ENCODE data around the gene DYSF. TPM values are rescaled to one million over a fixed set of nuclear protein-coding genes. Genes with fewer than 3 reads are reported as not detected.

Gene DYSF
- total RNA-seq, 1 experiment from 2014 or later = 0.89 TPM

- H2AFZ ChIP-seq (ENCODE audit: low read depth, low read length, poor library complexity, severe bottlenecking) = no peak overlapping the region
- no peaks in the 10 kb centered on the region for H3K36me3 ChIP-seq (ENCODE audit: control insufficient read depth in 1 of 2, insufficient read depth in 2 of 2, low read length in 2 of 2)
- BruUV-seq (replicated peaks) = no TSS peak
- RAD21 ChIA-PET (ENCODE audit: low non-redundant PET in 1 of 2, low total read pairs in 2 of 2, uncharacterized antibody in 2 of 2, unreplicated experiment in 2 of 2) = no interaction called here
- H3K4me2 ChIP-seq (ENCODE audit: low read length) = no peak overlapping the region
- H4K20me1 ChIP-seq (ENCODE audit: insufficient read depth) = no peaks in the 10 kb centered on the region
- no peaks in the 10 kb centered on the region for H3K79me2 ChIP-seq (ENCODE audit: insufficient read depth, low read length)
- H3K9me2 ChIP-seq (ENCODE audit: insufficient read depth) = no peaks in the 10 kb centered on the region
- no peaks in the 10 kb centered on the region for H3K27me3 ChIP-seq (ENCODE audit: insufficient read depth, low read length)
- DNase-seq (ENCODE audit: low read depth, low spot score) = no peak
- CTCF ChIA-PET = interaction anchor here (0.7 kb wide), 1 partner anchor 192 kb away, joined by 3 read pairs; no protein-coding TSS in a partner anchor
- no peak for ATAC-seq
- no peaks in the 10 kb centered on the region for H3K4me1 ChIP-seq (ENCODE audit: control insufficient read depth in 1 of 2, insufficient read depth in 2 of 2, low read length in 2 of 2)
- no peaks in the 10 kb centered on the region for H3K9me3 ChIP-seq (ENCODE audit: control insufficient read depth in 1 of 2, insufficient read depth in 1 of 2, low read depth in 1 of 2, low read length in 2 of 2)
- intact Hi-C loops (cut with micrococcal nuclease) = no loop called here
- H3K27ac ChIP-seq (ENCODE audit: low read depth, low read length) = no peak overlapping the region
- H3K9ac ChIP-seq (ENCODE audit: low read length) = no peak overlapping the region
- POLR2A ChIA-PET = no interaction called here
- no peak for TF ChIP-seq EZH2 (IDR thresholded peaks at IDR 0.05)
- no peak for TF ChIP-seq POLR2A (IDR thresholded peaks at IDR 0.05; ENCODE audit: borderline replicate concordance, extremely low read depth, insufficient read depth, insufficient read length)
- no peak for TF ChIP-seq SP1 (IDR thresholded peaks at IDR 0.05; ENCODE audit: low read depth)
- no peak overlapping the region for H3K4me3 ChIP-seq (replicated peaks in 1 of 2; ENCODE audit: low read depth in 1 of 2, low read length in 2 of 2)
These were observed 71.1 kb downstream of the DYSF start for GRCh38 chr2:71524476-71524875.

GRCh38 chr2:71526141-71526540, 72.8 kb downstream of the DYSF start:
- H2AFZ ChIP-seq (ENCODE audit: low read depth, low read length, poor library complexity, severe bottlenecking) = no peak overlapping the region
- CTCF ChIA-PET = no interaction called here
- intact Hi-C loops (cut with micrococcal nuclease) = no loop called here
- H3K9me3 ChIP-seq (ENCODE audit: control insufficient read depth in 1 of 2, insufficient read depth in 1 of 2, low read depth in 1 of 2, low read length in 2 of 2) = no peaks in the 10 kb centered on the region; a peak in 1 of 4 replicates
- no peaks in the 10 kb centered on the region for H3K27me3 ChIP-seq (ENCODE audit: insufficient read depth, low read length)
- H3K4me2 ChIP-seq (ENCODE audit: low read length) = no peak overlapping the region
- TF ChIP-seq FOSL1 (IDR thresholded peaks at IDR 0.05; ENCODE audit: low read depth) (no peak), REST (IDR thresholded peaks at IDR 0.05; ENCODE audit: low read depth) (no peak), ELF1 (IDR thresholded peaks at IDR 0.05; ENCODE audit: borderline replicate concordance, low read depth) (no peak), YY1 (IDR thresholded peaks at IDR 0.05; ENCODE audit: extremely low read depth, insufficient replicate concordance, low read depth, low read length) (no peak), SP1 (IDR thresholded peaks at IDR 0.05; ENCODE audit: low read depth) (no peak), EGR1 (IDR thresholded peaks at IDR 0.05; ENCODE audit: low read depth) (no peak), CEBPB (IDR thresholded peaks at IDR 0.05; ENCODE audit: low read depth) (no peak)
- TF ChIP-seq, protein P1, sequence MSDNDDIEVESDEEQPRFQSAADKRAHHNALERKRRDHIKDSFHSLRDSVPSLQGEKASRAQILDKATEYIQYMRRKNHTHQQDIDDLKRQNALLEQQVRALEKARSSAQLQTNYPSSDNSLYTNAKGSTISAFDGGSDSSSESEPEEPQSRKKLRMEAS (IDR thresholded peaks at IDR 0.05) = no peak
- no peak overlapping the region for H3K4me3 ChIP-seq (replicated peaks in 1 of 2; ENCODE audit: low read depth in 1 of 2, low read length in 2 of 2)
- no peak for DNase-seq (ENCODE audit: low read depth, low spot score)
- no peak overlapping the region for H3K9ac ChIP-seq (ENCODE audit: low read length)
- BruUV-seq (replicated peaks) = no TSS peak
- H3K36me3 ChIP-seq (ENCODE audit: control insufficient read depth in 1 of 2, insufficient read depth in 2 of 2, low read length in 2 of 2) = no peaks in the 10 kb centered on the region
- H3K27ac ChIP-seq (ENCODE audit: low read depth, low read length) = no peak overlapping the region
- H3K79me2 ChIP-seq (ENCODE audit: insufficient read depth, low read length) = no peaks in the 10 kb centered on the region
- H3K4me1 ChIP-seq (ENCODE audit: control insufficient read depth in 1 of 2, insufficient read depth in 2 of 2, low read length in 2 of 2) = peaks cover 0 to 4% of the 10 kb centered on the region in 2 experiments; a peak in 2 of 4 replicates
- RAD21 ChIA-PET (ENCODE audit: low non-redundant PET in 1 of 2, low total read pairs in 2 of 2, uncharacterized antibody in 2 of 2, unreplicated experiment in 2 of 2) = no interaction called here
- no peak for ATAC-seq
- H4K20me1 ChIP-seq (ENCODE audit: insufficient read depth) = no peaks in the 10 kb centered on the region
- POLR2A ChIA-PET = no interaction called here
- no peaks in the 10 kb centered on the region for H3K9me2 ChIP-seq (ENCODE audit: insufficient read depth)
